Tibial artery (tissue), 4 donors: ENCODE results near the gene KCND2.

Experiments
- DNase-seq, 2 donors: peaks; one replicate each; pipeline ENCODE4 v3.0.0-alpha.2; 2019
- H3K27ac ChIP-seq, 2 donors: fragments of 200-600 bp; sonication (generic) in 1 of 2; 1 replicate in 1 of 2; 2 replicates in 1 of 2; pipeline ENCODE4 v1.5.1; 2018 to 2019; ENCODE audit warnings: mild to moderate bottlenecking in 1 of 2
- H3K27me3 ChIP-seq, 2 donors: fragments of 200-600 bp; sonication (generic) in 1 of 2; one replicate each; pipeline versions ENCODE4 v1.5.1 to v1.6.0; 2016 to 2019
- H3K36me3 ChIP-seq, 3 donors: fragments of 200-600 bp; sonication (generic) in 2 of 3; one replicate each; pipeline ENCODE4 v1.5.1; 2016 to 2019; ENCODE audit warnings: mild to moderate bottlenecking in 2 of 3
- H3K4me1 ChIP-seq, 4 donors: fragments of 200-600 bp; sonication (generic) in 2 of 4; 1 replicate in 3 of 4; 2 replicates in 1 of 4; pipeline ENCODE4 v1.5.1; 2016 to 2019
- H3K4me3 ChIP-seq, 2 donors: fragments of 200-600 bp; sonication (generic) in 1 of 2; 1 replicate in 1 of 2; 2 replicates in 1 of 2; pipeline ENCODE4 v1.5.1; 2018 to 2019; ENCODE audit warnings: mild to moderate bottlenecking in 2 of 2
- H3K9me3 ChIP-seq, 3 donors: fragments of 200-600 bp; sonication (generic) in 1 of 3; one replicate each; pipeline ENCODE4 v1.5.1; 2016 to 2019
- intact Hi-C: fragments of 100-400 bp; cut with DNase I; formaldehyde crosslinking; loops from one replicate; pipeline ENCODE4 v1.15.0; 2023; ENCODE audit warnings: low total_unique reads
- TF ChIP-seq, protein P1 (sequence below), 2 experiments: fragments of 200-600 bp in 1 of 2; fragments of 450-650 bp in 1 of 2; IDR thresholded peaks; one replicate each; pipeline ENCODE4 v1.5.1; 2017 to 2019; ENCODE audit warnings: antibody characterized with exemption in 2 of 2, mild to moderate bottlenecking in 1 of 2, moderate library complexity in 1 of 2

Gene KCND2

DNA sequence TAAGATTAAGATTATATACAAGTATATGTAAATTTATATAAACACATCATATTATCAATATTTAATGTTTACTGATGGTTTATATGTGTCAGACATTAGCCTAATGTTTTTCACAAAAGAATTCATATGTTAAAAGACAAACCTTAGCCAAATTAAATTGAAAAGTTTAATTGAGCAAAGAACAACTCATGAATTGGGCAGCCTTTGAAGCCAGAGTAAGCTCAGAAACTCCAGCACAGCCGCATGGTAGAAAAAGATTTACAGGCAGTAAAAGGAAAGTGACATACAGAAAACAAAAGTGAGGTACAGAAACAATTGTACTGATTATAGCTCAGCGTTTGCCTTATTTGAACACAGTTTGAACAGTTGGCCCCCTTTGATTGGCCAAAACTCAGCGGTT, 460.9 kb downstream of the KCND2 start:
- Histone ChIP-seq H3K4me3 (no peak overlapping the region), H3K4me1 (no peaks in the 10 kb centered on the region), H3K9me3 (no peaks in the 10 kb centered on the region), H3K36me3 (no peaks in the 10 kb centered on the region), H3K27me3 (no peaks in the 10 kb centered on the region), H3K27ac (no peak overlapping the region)
- intact Hi-C loops: no loop called here
- TF ChIP-seq, protein P1, sequence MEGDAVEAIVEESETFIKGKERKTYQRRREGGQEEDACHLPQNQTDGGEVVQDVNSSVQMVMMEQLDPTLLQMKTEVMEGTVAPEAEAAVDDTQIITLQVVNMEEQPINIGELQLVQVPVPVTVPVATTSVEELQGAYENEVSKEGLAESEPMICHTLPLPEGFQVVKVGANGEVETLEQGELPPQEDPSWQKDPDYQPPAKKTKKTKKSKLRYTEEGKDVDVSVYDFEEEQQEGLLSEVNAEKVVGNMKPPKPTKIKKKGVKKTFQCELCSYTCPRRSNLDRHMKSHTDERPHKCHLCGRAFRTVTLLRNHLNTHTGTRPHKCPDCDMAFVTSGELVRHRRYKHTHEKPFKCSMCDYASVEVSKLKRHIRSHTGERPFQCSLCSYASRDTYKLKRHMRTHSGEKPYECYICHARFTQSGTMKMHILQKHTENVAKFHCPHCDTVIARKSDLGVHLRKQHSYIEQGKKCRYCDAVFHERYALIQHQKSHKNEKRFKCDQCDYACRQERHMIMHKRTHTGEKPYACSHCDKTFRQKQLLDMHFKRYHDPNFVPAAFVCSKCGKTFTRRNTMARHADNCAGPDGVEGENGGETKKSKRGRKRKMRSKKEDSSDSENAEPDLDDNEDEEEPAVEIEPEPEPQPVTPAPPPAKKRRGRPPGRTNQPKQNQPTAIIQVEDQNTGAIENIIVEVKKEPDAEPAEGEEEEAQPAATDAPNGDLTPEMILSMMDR (IDR thresholded peaks at IDR 0.05): no peak
- no peak for DNase-seq

DNA sequence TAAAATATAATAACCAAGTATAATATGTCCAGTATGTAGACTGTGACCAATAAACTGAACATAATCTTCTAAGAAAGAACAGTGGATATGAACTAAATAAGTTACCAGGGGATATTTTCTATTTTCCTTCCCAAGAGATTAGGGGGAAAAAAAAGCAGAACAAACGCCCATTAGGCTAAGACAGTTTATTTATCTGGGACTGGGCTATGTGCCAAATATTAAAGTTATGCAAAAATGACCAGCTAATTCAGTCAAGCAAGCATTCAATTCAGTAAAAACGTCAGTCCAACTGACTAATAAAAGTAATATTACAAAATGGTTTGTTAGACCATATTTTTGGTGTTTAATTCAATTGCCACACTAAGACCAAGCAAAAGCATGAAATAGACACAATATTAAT, 462.8 kb downstream of the KCND2 start:
- Histone ChIP-seq H3K4me1 (no peaks in the 10 kb centered on the region), H3K27ac (no peak overlapping the region), H3K9me3 (no peaks in the 10 kb centered on the region), H3K27me3 (no peaks in the 10 kb centered on the region), H3K4me3 (no peak overlapping the region), H3K36me3 (no peaks in the 10 kb centered on the region)
- TF ChIP-seq, protein P1 (IDR thresholded peaks at IDR 0.05): no peak
- DNase-seq: no peak
- intact Hi-C loops: no loop called here

DNA sequence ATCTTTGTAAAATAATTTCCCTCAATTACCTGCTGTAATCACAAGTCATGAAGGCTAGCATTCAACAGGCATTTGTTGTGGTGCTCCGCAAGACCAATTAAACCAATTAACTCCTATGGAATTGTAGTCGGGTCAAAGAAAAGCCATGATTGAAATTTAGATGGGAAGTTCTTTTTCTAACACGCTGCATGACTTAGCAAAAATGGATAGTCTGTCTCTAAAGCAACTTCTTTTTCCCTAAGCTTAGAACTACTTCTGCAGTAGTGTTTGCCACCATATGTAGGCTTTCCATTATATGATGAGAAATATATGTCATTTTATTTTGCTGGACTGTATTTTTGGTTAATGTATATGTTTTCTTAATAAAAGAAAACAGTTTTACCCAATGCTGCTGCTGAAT, 465.8 kb downstream of the KCND2 start:
- Histone ChIP-seq H3K36me3 (no peaks in the 10 kb centered on the region), H3K4me1 (no peaks in the 10 kb centered on the region), H3K27ac (no peak overlapping the region), H3K27me3 (no peaks in the 10 kb centered on the region), H3K4me3 (no peak overlapping the region), H3K9me3 (no peaks in the 10 kb centered on the region)
- TF ChIP-seq, protein P1 (IDR thresholded peaks at IDR 0.05): no peak
- intact Hi-C loops: no loop called here
- no peak for DNase-seq

DNA sequence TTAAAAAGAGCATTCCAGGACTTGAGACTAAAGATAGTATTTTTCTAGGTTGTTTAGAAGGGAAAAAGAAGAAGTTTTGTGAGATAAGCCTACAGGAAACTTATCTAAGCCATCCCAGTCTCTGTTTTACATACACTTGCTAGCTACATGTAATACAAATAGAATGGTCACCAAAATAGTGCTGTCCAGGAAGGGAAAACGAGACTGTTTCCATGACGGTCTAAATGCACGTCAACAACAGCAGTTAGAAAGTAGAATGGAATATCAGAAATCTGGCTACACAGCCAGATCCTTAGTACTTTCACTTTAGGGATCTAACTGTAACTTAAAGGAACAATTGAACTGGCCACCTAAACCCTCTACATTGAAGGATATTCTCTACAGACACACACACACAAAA, 467.4 kb downstream of the KCND2 start:
- no peaks in the 10 kb centered on the region for H3K36me3 ChIP-seq
- H3K4me3 ChIP-seq: peak overlapping the region in 1 of 2 donors; percentile 18
- no peak overlapping the region for H3K27ac ChIP-seq
- H3K4me1 ChIP-seq: no peaks in the 10 kb centered on the region
- TF ChIP-seq, protein P1 (IDR thresholded peaks at IDR 0.05): no peak
- H3K27me3 ChIP-seq: no peaks in the 10 kb centered on the region
- DNase-seq: no peak
- no peaks in the 10 kb centered on the region for H3K9me3 ChIP-seq
- intact Hi-C loops: no loop called here

DNA sequence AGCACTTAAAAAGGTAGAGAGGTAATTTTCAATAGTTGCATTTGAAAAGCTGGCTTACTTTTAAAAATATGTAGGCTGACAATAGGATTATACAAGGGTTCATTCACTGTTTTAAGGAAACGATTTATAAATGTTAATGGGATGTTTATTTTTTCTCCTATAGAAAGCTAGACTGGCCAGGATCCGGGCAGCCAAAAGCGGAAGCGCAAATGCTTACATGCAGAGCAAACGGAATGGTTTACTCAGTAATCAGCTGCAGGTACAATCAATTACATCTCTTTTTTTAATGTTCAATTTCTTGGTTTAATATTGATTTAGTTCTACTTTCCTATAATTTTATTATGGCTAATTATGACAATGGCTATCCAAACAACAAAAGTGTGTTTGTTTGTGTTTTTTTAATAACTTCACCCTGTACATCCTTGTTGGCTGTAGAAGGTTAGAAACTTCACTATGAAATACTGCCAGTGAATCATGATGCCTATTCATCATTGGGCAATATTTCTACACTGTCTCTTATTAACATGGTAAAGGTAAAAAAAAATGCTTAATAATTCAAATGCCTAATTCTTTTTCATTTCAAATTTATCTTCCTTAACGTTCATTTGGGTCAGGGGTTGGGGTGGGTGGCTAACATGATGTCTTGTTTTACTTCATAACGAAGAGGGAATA, 468.5 kb downstream of the KCND2 start:
- intact Hi-C loops: no loop called here
- DNase-seq: no peak
- H3K27ac ChIP-seq: no peak overlapping the region
- no peak overlapping the region for H3K4me3 ChIP-seq
- H3K27me3 ChIP-seq: no peaks in the 10 kb centered on the region
- no peaks in the 10 kb centered on the region for H3K4me1 ChIP-seq
- TF ChIP-seq, protein P1 (IDR thresholded peaks at IDR 0.05): no peak
- no peaks in the 10 kb centered on the region for H3K9me3 ChIP-seq
- no peaks in the 10 kb centered on the region for H3K36me3 ChIP-seq

DNA sequence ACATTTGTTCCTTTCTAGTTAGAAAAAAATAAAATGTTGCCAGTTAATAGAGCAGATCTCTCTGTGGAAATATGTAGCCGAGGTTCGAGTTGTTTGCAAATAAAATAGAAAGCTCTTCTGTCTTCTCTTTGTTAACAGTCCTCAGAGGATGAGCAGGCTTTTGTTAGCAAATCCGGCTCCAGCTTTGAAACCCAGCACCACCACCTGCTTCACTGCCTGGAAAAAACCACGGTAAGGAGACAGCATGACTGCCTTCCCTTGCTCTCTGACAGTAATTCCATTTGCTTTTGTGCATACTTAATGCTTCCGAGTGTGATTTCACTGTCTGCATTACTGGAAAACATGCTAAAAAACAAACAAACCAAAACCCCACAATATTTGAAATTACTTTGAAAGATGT, 469.4 kb downstream of the KCND2 start:
- no peak overlapping the region for H3K27ac ChIP-seq
- no peaks in the 10 kb centered on the region for H3K4me1 ChIP-seq
- H3K36me3 ChIP-seq: no peaks in the 10 kb centered on the region
- intact Hi-C loops: no loop called here
- no peaks in the 10 kb centered on the region for H3K9me3 ChIP-seq
- DNase-seq: no peak
- H3K4me3 ChIP-seq: no peak overlapping the region
- H3K27me3 ChIP-seq: no peaks in the 10 kb centered on the region
- TF ChIP-seq, protein P1 (IDR thresholded peaks at IDR 0.05): no peak
